Right kidney (tissue), 1 donor: ENCODE results near the gene ECSIT.
"Not testable (repeated sequence)": the region's sequence is repeated elsewhere in the genome, so short reads cannot be mapped to it uniquely, and the experiment has no call there.

ENCODE experiments used
- DNase-seq: peaks from one replicate; pipeline ENCODE4 v3.0.0-alpha.2; 2016

The ECSIT gene

DNA sequence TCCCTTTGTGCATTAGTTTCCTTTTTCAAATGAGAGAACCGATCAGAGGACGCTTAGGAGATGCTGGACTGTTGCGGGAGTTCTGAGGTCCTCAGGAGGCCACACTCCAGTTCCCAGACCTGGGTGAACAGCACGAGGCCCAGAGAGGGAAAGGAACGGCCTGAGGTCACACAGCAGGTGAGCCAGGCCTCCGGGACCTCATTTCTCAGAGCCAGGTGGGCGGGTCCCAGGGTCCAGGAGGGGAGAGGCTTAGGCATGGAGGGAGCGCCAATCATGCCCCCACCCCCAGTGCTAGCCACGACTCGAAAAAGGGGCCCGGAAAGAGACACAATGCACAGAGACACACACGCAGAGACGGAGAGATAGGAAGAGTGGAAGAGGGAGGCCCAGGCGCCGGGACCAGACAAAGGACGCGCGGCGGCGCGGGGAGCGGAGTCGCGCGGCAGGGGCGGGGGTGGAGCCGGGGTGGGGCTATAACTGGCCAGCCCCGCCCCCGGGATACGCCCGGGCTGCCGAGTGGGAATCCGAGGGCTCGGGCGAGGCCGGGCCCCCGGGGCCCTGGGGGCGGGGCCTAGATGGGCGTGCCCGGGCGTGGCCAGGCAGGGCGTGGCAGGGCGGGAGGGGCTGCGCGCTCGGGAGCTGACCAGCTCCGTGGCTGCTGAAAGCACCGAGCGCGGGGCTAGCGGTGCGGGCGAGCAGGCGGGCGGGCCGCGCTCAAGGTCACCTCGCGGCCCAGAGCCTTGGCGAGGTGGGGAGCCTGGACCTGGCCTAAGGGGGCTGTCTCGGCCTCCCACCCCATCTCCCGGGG lies 49.6 kb downstream of the ECSIT start:
- DNase-seq = no peak

DNA sequence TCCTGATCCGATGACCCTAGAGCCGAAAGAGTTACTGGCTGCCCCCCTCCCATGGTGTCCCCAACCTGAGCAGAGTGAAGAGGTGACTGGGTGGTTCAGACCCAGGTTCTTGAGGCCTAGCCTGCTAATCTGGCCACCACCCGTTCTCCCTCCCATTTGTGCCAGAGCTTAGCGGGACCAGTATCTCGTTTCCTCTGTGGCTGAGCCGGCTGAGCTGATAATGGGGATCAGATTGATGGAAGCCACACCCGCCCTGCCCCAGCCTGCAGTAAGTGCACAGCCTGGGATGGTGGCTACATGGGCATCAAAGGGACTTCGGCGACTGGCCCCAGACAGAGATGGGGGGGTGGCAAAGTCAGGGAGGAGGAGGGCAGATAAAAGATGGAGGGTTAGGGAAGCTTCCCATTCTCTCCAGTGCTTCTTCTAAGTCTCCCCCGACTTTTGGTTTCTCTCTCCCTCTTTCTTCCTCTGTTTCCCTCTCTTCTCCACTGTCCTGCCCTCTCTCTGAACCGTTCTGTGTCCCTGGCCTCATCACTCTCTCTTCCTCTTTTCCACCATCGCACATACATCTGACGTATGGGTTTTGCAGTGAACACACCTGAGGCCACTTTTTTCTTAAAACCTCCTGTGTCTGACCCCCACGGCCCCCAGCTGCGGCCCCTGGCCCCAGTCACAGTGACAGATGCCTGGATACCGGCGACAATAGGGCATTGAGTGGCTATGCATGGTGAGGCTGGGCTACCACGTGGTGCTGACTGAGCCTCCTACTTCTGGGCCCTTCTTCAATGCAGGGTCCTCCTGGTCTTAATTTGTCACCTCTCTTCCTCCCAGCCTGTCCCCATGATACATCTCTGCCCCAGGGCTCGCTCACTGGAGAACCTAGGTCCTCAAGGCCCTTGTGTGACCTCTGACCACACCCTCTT lies 50.5 kb downstream of the ECSIT start:
- no peak for DNase-seq

- no peak for DNase-seq
Measured at GRCh38 chr19:11475861-11476260, 53.1 kb downstream of the ECSIT start.

DNA sequence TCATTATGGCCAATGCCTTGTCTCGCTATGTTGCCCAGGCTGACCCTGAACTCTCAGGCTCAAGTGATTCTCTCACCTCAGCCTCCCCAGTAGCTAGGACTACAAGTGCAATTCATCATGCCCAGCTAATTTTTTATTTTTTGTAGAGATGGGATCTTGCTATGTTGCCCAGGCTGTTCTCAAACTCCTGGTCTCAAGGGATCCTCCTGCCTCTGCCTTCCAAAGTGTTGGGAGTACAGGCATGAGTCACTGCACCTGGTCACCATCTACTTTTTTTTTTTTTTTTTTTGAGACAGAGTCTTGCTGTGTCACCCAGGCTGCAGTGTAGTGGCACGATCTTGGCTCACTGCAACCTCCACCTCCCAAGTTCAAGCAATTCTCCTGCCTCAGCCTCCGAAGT lies 53.6 kb downstream of the ECSIT start:
- not testable (repeated sequence) for DNase-seq

DNA sequence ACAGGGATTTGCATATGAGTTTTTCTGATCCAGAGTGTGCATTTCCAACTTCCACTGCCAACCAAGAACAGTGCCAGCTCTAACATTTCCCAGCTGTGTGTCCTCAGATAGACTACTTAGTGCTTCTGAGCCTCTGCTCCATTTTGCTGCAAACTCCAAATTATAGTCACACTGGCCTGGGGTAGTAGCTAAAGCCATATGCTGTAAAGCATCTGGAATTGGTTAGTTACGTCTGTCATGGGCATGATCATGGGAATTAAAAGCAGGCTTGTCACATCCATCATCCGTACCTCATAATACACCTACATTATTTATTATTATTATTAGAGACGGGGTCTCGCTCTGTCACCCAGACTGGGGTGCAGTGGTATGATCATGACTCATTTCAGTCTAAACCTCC lies 55.2 kb downstream of the ECSIT start:
- no peak for DNase-seq

DNA sequence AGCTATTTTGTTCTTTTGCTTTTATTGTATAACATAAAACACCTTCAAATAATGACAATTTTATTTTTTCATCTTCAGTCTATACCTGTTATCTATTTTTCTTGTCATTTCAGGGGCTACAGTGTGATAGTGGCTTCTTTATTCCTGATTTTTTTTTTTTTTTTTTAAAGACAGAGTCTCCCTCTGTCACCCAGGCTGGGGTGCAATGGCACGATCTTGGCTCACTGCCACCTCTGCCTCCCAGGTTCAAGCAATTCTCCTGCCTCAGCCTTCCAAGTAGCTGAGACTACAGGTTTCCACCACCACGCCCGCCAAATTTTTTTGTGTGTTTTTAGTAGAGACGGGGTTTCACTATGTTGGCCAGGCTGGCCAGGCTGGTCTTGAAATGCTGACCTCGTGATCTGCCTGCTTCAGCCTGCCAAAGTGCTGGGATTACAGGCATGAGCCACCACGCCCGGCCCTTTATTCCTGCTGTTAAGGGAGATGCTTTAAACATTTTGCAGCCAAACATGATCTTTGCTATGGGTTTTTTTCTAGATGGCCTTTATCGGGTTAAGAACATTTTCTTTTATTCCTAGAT lies 60.6 kb downstream of the ECSIT start:
- DNase-seq = not testable (repeated sequence)

GRCh38 chr19:11465600-11465999 lies 63.3 kb downstream of the ECSIT start:
- DNase-seq = no peak

DNA sequence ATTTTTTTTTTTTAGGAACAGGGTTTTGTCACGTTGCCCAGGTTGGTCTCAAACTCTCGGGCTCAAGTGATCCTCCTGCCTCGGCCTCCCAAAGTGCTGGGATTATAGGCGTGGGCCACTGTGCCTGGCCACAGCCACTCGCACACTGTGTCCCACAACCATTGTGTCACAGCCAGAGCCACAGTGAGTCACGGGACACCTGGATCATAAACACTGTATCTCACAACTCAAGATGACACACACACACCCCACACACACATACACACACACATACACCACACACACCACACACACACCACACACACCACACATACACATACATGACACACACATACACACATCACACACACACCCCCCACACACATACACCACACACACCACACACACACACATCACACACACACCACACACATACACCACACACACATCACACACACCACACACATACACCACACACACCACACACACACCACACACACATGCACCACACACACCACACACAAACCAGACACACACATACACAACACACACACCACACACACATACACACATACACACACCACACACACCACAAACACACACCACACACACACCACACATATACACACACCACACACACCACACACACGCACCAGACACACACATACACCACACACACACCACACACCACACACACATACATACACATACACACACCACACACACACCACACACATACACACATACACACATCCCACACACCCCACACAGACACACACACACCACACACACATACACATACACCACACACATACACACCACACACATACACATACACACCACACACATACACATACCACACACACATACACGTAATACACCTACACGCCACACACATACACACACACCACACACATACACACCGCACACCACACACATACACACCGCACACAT lies 64.3 kb downstream of the ECSIT start:
- no peak for DNase-seq

DNA sequence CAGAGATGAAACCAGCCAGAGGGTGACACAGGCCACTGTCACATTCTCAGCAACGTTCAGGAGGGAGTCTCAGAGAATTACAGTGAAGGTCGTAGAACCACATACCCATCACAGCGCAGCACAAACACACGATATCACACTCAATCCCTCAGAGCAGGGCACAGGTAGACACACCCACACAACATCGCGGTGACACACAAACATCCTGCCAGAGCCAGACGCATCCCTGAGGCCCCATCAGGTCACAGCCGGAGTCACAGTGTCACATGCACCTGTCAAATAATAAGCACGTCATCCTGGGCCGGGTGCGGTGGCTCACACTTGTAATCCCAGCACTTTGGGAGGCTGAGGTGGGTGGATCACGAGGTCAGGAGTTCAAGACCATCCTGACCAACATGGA lies 65.5 kb downstream of the ECSIT start:
- no peak for DNase-seq

DNA sequence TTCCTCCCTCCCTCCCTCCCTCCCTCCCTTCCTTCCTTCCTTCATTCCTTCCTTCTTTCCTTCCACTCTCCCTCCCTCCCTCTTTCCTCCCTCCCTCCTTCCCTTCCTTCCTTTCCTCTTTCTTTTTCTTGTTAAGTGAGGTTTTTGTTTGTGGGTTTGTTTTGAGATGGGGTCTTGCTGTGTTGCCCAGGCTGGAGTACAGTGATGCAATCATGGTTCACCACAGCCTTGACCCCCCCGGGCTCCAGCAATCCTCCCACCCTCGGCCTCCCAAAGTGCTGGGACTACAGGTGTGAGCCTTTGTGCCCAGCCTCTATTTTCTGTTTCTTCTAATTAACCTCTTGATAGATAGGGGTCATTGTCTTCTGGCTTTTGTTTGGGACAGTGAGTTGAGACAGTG lies 67.5 kb downstream of the ECSIT start:
- no peak for DNase-seq

- no peak for DNase-seq
Measured at GRCh38 chr19:11460207-11460606, 68.7 kb downstream of the ECSIT start.

DNA sequence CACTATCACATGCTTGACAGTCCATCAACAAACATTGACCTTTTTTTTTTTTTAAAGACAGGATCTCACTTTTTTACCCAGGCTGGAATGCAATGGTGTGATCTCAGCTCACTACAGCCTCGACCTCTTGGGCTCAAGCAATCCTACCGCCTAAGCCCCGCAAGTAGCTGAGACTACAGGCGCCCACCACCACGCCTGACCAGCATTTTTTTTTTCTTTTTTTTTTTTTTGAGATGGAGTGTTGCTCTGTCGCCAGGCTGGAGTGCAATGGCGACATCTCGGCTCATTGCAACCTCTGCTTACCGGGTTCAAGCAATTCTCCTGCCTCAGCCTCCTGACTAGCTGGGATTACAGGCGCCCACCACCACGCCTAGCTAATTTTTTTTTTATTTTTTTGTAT lies 70.0 kb downstream of the ECSIT start:
- DNase-seq = not testable (repeated sequence)

- DNase-seq = no peak
Measured at GRCh38 chr19:11458236-11458900, 70.6 kb downstream of the ECSIT start.

- DNase-seq = no peak
Measured at GRCh38 chr19:11457831-11458230, 71.1 kb downstream of the ECSIT start.

GRCh38 chr19:11457115-11457514 lies 71.8 kb downstream of the ECSIT start:
- no peak for DNase-seq

- no peak for DNase-seq
Measured at GRCh38 chr19:11456659-11457058, 72.3 kb downstream of the ECSIT start.
